NCI-H146 treated with DMSO at 0.1 percent for 48 hours (cell line): Measurements from ENCODE around the gene SLX4.

ENCODE experiments used
- DNase-seq: peaks from one replicate; lab custom pipeline; 2025; ENCODE audit not compliant: unreplicated experiment; lab: John Stamatoyannopoulos, UW

The SLX4 gene

GRCh38 chr16:3561626-3562025 lies 49.8 kb downstream of the SLX4 start:
- DNase-seq: no peak

DNA sequence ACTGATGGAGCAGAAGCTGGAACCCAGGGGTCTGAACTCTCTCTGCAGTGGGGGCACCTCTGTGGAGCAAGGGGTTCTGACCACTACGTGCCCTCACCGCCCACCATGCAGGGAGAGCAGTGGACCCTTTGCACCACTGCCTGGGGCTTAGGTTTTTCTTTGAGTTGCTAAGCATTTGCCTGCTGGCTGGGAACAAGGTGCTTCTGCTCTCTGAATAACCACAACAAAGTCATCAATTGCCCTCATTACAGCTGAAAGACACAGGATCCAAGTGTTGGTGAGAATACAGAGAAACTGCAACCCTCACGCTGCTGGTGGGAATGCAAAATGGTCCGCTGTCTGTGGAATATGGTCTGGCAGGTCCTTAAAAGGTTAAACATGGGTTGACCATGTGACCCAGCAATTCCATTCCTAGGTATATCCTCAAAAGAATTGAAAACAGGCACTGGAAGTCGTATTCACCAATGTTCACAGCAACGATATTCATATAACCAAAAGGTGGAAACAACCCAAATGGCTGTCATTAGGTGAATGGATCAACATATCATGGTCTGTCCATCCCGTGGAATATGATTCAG lies 57.0 kb downstream of the SLX4 start:
- DNase-seq: no peak

DNA sequence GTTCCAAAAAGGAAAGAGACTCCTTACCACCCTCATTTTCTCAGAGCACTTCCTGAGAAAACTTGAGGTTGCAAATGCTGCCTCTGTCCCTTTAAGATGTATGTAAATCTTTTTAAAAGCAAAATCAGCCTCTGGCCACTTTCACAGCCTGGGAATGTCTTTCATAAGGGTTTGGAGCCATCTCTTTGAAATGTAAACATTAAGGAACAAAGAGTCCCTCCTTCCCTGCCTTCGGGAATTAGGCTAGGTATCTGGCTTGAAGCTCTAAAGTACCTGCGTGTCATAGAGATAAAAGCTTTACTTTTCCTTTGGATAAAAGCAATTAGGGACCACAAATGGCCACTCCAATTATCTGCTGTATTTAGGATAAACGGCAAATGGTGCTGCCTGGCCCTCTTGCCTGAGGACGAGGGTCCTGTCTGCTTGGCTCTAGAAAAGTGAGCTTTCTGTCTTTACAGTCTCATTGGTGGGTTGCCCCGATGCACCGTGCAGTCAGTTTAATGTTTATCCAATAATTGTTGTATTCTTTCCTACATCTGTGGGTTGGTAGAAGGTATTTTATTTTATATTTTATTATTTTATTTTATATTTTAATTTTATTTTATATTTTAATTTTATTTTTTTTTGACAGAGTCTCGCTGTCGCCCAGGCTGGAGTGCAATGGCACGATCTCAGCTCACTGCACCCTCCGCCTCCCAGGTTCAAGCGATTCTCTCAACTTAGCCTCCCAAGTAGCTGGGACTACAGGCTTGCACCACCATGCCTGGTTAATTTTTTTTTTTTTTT lies 58.1 kb downstream of the SLX4 start:
- peak; percentile 62 for DNase-seq

GRCh38 chr16:3550851-3551847 lies 60.3 kb downstream of the SLX4 start:
- no peak for DNase-seq

DNA sequence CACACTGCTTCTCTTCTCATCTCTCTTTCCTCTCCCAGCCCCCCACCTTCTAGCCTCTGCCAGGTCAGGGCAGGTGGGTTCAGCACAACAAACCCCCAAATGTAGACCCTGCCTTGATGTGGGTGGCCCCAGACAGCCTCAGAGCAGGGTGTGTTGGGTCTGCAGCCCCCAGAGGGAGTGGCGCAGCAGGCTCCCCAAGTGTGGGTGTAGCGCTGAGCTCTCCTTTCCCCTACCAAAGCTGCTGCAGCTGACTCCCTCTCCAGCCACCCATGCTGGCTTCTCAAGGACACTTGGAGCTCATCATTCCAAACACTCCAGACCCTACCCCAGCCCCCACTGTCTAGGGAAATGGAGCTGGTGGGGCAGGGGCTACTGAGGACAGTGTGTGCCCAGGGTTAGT lies 61.5 kb downstream of the SLX4 start:
- no peak for DNase-seq

GRCh38 chr16:3548859-3549258 lies 62.5 kb downstream of the SLX4 start:
- DNase-seq: no peak

GRCh38 chr16:3548445-3548844 lies 63.0 kb downstream of the SLX4 start:
- DNase-seq: no peak

- no peak for DNase-seq
Observed at GRCh38 chr16:3546986-3547682, 64.3 kb downstream of the SLX4 start.

- DNase-seq: no peak
Observed at GRCh38 chr16:3542601-3543373, 68.6 kb downstream of the SLX4 start.

GRCh38 chr16:3541527-3542155 lies 69.8 kb downstream of the SLX4 start:
- no peak for DNase-seq

- no peak for DNase-seq
Observed at GRCh38 chr16:3538222-3538621, 73.2 kb downstream of the SLX4 start.

GRCh38 chr16:3536851-3537250 lies 74.6 kb downstream of the SLX4 start:
- DNase-seq: no peak

DNA sequence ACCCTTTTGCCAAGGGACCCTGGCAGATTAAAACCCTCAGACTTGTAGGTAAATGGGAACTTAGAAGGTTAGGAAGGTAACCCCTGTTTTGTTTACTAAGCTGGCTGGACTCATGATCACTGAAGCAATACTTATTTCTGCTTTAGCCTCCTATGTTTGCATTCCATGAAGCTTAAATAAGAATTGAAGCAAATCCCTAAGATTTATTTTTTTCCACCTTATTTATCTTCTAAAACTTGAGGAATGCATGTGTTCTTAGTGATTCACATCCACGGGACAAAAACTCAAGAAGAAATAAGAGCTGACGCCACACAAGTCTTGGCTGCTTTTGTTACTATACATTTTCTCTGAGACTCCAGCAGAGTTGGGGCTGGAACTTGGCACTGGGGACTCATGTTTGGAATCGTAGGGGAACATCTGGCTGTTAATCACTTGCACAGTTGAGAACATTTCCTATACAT lies 75.1 kb downstream of the SLX4 start:
- DNase-seq: no peak

- no peak for DNase-seq
Observed at GRCh38 chr16:3534126-3534525, 77.3 kb downstream of the SLX4 start.

- DNase-seq: no peak
Observed at GRCh38 chr16:3532741-3533140, 78.7 kb downstream of the SLX4 start.
